NCI-H187 (cell line): ENCODE data around the gene ARID5B.

ENCODE experiments used
- DNase-seq, 2 experiments: peaks; one replicate each; lab custom pipeline; 2025; lab: John Stamatoyannopoulos, UW

Gene ARID5B

GRCh38 chr10:61989995-61990760, 88.7 kb downstream of the ARID5B start:
- DNase-seq: no peak

GRCh38 chr10:61990761-61991135, 89.2 kb downstream of the ARID5B start:
- no peak for DNase-seq

DNA sequence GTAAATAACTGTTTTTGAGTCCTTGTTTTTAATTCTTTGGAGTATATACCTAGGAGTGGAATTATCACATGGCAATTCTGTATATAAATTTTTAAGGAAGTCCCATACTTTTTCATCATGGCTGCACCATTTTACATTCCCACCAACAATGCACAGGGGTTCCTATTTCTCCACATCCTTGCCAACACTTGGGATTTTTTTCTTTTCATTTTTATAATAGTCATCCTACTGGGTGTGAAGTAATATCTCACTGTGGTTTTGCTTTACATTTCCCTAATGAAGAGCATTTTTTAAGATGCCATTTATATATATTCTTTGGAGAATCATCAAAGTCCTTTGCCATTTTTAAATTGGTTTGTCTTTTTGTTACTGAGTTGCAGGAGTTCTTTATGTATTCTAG, 89.7 kb downstream of the ARID5B start:
- DNase-seq: no peak

GRCh38 chr10:61992059-61992460, 90.6 kb downstream of the ARID5B start:
- no peak for DNase-seq

GRCh38 chr10:61992671-61993668, 91.5 kb downstream of the ARID5B start:
- no peak for DNase-seq

GRCh38 chr10:61993711-61994401, 92.4 kb downstream of the ARID5B start:
- no peak for DNase-seq

GRCh38 chr10:61994405-61995219, 93.1 kb downstream of the ARID5B start:
- no peak for DNase-seq

DNA sequence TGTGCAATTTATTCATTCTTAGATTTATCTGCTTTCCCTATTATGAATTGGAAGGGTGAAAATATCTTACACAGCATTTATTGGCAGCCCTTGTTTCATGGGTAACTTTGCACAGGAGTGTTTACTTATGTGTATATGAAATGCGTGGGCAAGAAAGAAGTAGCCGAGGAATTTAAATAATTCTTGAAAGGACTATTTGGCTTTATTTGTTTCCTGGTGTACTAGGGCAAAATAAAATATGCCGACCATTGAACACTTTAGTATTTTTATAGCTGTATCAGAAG, 93.7 kb downstream of the ARID5B start:
- DNase-seq: no peak

DNA sequence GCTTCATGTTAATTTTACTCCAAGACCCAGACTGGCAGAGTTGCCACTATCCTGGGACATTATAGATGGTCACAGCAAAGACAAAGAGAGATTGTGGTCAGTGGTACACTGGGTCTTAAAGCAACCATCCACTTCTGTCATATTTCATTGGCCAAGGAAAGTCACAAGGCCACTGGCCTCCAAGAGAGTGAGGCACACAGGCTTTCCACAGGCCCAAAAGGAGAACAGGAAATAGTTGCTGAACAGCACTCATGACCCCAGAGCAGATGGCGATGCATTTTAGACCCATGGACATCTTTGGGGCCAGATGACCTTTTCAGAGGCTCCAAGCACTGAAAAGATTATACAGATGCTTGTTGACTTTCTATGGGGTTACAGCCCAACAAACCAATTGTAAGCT, 97.4 kb downstream of the ARID5B start:
- DNase-seq: no peak

DNA sequence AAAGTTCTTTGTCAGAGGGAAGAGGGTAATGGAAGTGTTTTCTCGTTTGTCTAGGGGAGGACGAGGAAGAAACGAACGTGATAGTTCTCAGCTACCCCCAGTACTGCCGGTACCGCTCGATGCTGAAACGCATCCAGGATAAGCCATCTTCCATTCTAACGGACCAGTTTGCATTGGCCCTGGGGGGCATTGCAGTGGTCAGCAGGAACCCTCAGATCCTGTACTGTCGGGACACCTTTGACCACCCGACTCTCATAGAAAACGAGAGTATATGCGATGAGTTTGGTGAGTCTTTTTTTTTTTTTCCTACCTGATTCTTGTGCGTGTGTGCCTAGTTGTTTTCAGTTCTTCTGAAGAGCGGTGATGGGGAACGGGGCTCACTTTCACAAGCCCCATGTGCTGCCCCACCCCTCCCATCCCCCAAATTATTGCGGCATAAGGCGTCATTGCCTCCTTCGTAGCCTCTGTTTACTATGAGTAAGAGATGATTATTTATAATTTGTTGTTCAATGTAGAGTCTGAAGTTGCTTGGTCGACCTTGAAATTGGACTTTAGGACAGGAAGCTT, 98.6 kb downstream of the ARID5B start:
- DNase-seq: no peak

- no peak for DNase-seq
These were observed 99.2 kb downstream of the ARID5B start for GRCh38 chr10:62000726-62001125.

GRCh38 chr10:62001898-62002297, 100.4 kb downstream of the ARID5B start:
- no peak for DNase-seq

DNA sequence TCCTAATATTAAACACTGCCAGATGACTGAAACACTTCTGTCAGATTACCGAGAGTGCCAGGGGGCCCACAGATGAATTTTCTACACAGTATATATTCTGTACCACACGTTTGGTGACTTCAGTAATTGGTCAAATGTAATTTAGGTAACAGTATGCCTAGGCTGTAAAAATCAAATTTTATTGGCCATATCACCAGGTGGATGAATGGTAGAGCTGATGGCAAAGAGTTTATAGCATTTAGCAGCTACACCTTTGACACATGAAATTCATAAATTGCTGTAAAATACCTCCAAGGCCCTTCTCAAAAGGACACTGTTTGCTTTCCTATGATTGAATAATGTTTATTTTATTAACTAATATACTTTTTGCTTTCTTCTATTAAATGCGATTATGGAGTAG, 101.3 kb downstream of the ARID5B start:
- DNase-seq: no peak

- DNase-seq: no peak
These were observed 102.5 kb downstream of the ARID5B start for GRCh38 chr10:62004042-62004441.

DNA sequence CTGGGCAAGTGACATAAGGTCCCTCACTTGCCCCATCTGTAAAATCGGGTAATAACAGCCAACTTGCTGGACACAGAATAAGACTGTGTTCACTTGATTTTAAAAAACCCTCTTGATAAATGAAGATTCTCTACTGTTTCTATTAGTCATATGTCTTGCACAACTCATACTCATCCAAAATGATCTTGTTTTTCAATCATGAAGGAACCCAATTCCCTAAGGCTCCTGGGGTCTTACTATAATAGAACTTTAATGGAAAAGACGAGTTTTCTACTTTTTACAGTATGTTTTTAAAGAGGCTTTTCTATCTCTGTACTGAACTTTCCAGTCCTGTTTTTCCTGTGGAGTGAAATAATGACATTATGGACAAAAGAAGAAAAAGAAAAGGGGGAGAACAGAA, 103.8 kb downstream of the ARID5B start:
- no peak for DNase-seq

GRCh38 chr10:62005687-62006086, 104.2 kb downstream of the ARID5B start:
- no peak for DNase-seq

- DNase-seq: no peak
These were observed 105.6 kb downstream of the ARID5B start for GRCh38 chr10:62007145-62007544.

- DNase-seq: no peak
These were observed 106.7 kb downstream of the ARID5B start for GRCh38 chr10:62008196-62008595.

GRCh38 chr10:62008946-62009345, 107.4 kb downstream of the ARID5B start:
- no peak for DNase-seq

DNA sequence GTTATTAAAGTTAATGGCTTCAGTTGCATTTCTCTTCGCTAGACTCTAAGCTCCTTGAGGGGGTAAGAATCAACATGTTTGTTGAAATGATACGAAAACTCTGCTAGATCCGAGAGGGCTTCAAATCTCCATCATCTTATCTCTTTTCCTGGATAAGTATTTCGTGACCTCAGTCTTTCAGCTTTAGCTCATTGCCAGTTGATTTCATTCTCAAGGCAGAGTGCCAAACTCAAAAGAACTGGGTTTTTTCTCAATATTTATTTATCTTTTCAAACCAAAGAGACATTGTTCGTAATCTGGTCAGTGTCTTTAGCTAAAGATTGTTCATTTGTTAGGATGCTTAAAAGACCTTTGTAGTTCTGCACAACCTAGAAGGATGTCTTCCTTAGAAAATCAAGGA, 108.9 kb downstream of the ARID5B start:
- DNase-seq: no peak

GRCh38 chr10:62011558-62011957, 110.1 kb downstream of the ARID5B start:
- DNase-seq: no peak

DNA sequence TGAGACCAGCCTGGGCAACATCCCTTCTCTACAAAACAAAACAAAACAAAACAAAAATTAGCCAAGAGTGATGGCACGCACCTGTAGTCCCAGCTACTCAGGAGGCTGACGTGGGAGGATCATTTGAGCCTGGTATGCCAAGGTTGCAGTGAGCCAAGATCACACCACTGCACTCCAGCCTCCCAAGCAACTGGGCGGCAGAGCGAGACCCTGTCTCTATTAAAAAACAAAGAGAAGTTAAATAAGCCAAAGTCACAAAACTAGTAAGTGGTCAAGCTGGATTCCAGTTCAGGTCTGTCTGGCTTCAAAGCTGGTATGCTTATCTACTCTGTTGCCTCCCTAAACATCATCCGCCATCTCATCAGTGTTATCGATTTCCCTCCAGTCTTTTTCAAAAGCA, 110.8 kb downstream of the ARID5B start:
- DNase-seq: no peak
